Choroid plexus epithelial cell (primary cell): ENCODE results near the gene C16orf92.
A peak's percentile ranks its signal among the peaks of the same experiment; 100 is the strongest.

ENCODE experiments used
- DNase-seq: peaks from one replicate; pipeline ENCODE4 v3.0.0-alpha.2; 2010; ENCODE audit warnings: low read depth
- H3K4me3 ChIP-seq: 2 replicates; pipeline ENCODE4 v1.5.1; 2011; ENCODE audit warnings: low read depth, mild to moderate bottlenecking, control low read depth, low read length, moderate library complexity
- TF ChIP-seq, protein P1 (sequence below): conservative IDR thresholded peaks from 2 replicates; pipeline ENCODE4 v1.5.1; 2011; ENCODE audit warnings: low read depth, mild to moderate bottlenecking, control low read depth, inconsistent platforms, low read length, moderate library complexity

C16orf92 gene

GRCh38 chr16:30022887-30023286 lies at the start of gene C16orf92:
Gene C16orf92 (plus strand): TSS chr16:30023198. CDS start chr16:30023341, 143 bp downstream.
- TF ChIP-seq, protein P1, sequence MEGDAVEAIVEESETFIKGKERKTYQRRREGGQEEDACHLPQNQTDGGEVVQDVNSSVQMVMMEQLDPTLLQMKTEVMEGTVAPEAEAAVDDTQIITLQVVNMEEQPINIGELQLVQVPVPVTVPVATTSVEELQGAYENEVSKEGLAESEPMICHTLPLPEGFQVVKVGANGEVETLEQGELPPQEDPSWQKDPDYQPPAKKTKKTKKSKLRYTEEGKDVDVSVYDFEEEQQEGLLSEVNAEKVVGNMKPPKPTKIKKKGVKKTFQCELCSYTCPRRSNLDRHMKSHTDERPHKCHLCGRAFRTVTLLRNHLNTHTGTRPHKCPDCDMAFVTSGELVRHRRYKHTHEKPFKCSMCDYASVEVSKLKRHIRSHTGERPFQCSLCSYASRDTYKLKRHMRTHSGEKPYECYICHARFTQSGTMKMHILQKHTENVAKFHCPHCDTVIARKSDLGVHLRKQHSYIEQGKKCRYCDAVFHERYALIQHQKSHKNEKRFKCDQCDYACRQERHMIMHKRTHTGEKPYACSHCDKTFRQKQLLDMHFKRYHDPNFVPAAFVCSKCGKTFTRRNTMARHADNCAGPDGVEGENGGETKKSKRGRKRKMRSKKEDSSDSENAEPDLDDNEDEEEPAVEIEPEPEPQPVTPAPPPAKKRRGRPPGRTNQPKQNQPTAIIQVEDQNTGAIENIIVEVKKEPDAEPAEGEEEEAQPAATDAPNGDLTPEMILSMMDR = no peak
- no peak within 1 kb of the TSS for H3K4me3 ChIP-seq
- DNase-seq = no peak

DNA sequence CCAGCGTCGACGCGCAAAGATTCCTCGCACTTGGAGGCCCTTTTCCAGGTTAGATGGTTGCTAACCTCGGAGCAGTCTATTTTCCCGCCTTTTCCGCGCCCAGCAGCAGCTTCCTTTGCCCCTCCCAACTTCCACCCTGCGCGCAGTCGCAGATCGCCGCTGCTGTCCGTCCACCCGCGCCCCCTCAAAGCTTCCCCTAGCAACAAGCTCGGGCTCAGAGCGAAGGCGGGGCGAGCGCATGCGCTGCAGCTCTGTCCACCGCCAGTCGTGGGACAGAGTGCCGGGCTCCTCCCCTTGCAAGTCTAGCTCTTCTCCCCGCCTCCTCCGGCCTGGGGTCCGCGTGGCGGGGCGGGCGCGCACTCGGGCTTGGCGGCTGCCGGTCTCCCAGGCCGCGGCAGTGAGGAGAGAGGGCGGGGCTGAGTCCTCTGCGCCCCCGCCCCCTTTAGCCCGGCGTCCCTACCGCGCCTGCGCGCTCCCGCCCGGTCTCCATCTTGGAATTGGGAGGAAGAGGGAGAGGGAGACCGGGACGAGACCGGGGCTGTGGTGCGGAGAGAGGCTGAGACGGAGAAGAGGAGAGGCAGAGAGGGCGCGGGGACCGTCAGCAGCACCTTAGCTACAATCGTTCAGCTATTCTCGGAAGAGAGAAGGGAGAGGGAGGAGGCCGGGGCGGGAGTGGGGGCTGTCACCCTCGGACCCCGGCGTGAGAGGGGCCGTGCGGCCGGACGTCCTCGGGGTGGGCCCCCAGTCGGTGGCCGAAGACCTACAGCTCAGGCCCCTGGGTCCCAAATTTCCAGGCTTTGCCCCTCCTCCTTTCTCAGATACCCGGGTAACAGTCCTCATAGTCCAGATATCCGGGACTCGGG lies 49.4 kb upstream of the C16orf92 start, which contains the start of gene TAOK2:
TAOK2 (plus strand) TSS at position 485 of the 863 bp plus-strand sequence. CDS start 3,905 bp downstream, outside the sequence.
- TF ChIP-seq, protein P1 = no peak
- DNase-seq = peak; percentile 100
- H3K4me3 ChIP-seq = peak within 1 kb of the TSS; percentile 98

GRCh38 chr16:29974291-29975133 lies 48.5 kb upstream of the C16orf92 start:
- TF ChIP-seq, protein P1 = no peak
- DNase-seq = peak; percentile 33
- H3K4me3 ChIP-seq = peak overlapping the region; percentile 98

GRCh38 chr16:29975134-29975538 lies 47.9 kb upstream of the C16orf92 start:
- H3K4me3 ChIP-seq = peak overlapping the region; percentile 98
- TF ChIP-seq, protein P1 = no peak
- no peak for DNase-seq

DNA sequence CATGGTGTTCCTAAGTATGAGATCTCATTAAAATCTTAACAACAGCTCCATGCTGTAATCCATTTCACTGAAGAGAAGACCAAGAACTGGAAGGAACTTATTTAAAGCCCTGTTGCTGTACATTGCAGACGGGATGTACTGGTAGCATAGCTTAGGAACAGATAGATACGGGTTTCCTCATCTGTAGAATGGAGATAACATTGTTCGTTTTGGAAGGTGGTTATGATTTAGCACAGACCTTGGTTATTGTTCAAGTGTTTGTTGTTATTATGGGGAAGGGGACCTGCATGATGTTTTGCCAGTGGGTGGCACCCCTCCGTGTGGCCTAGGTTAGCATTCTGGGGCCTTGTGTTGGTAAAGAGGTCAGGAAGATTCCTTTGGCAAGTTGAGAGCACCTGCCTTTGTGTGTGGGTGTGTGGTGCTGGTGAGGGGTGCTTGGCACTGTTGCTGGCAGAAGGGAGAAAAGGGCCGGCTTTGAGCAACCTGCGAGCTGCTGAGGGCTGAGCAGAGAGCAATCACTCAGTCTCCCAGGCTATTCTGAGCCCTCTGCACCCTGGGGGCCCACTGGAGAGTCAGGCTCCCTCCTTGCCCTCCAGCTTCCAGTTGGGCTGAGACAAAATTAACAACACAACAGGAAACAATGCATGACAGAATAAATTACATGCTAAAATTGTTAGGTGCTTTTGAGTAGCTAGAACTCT lies 47.0 kb upstream of the C16orf92 start:
- TF ChIP-seq, protein P1 = no peak
- DNase-seq = no peak
- H3K4me3 ChIP-seq = peak overlapping the region; percentile 98

- TF ChIP-seq, protein P1 = no peak
- no peak overlapping the region for H3K4me3 ChIP-seq
- DNase-seq = no peak
Measured at GRCh38 chr16:29977063-29977825, 45.8 kb upstream of the C16orf92 start.
